SJSA1 (cell line): ENCODE data around the gene NMRK2. TPM values are rescaled to one million over a fixed set of nuclear protein-coding genes. Genes with fewer than 3 reads are reported as not detected.
"Not testable (repeated sequence)": the region's sequence is repeated elsewhere in the genome, so short reads cannot be mapped to it uniquely, and the experiment has no call there.

ENCODE experiments used
- DNase-seq, 2 experiments: peaks; one replicate each; pipeline ENCODE4 v3.0.0-alpha.2; 2015 to 2020; ENCODE audit warnings: low spot score in 2 of 2, low read depth in 1 of 2
- H3K27ac ChIP-seq: fragments of 250-450 bp; sonication (Bioruptor Pico); 2 replicates; pipeline ENCODE4 v1.5.1; 2020; ENCODE audit warnings: mild to moderate bottlenecking, moderate library complexity
- H3K27me3 ChIP-seq: fragments of 250-450 bp; sonication (Bioruptor Pico); replicated peaks from 2 replicates; pipeline ENCODE4 v1.5.1; 2020; ENCODE audit warnings: mild to moderate bottlenecking, moderate library complexity
- H3K36me3 ChIP-seq: fragments of 250-450 bp; sonication (Bioruptor Pico); 2 replicates; pipeline ENCODE4 v1.5.1; 2020; ENCODE audit warnings: mild to moderate bottlenecking
- H3K4me1 ChIP-seq: fragments of 250-450 bp; sonication (Bioruptor Pico); replicated peaks from 2 replicates; pipeline ENCODE4 v1.6.1; 2021; ENCODE audit warnings: mild to moderate bottlenecking
- H3K4me3 ChIP-seq: fragments of 250-450 bp; sonication (Bioruptor Pico); 2 replicates; pipeline ENCODE4 v1.5.1; 2020; ENCODE audit warnings: mild to moderate bottlenecking
- H3K9me3 ChIP-seq: fragments of 250-450 bp; sonication (Bioruptor Pico); replicated peaks from 2 replicates; pipeline ENCODE4 v1.5.1; 2020; ENCODE audit warnings: mild to moderate bottlenecking
- total RNA-seq: library from RNA; depleted of rRNA; stranded (reverse); fragments of >200 nt; shearing (Covaris generic); gene quantifications from 2 replicates; pipeline ENCODE4 v1.2.3, GENCODE V29; 2014; rRNA removed

NMRK2 gene, protein sequence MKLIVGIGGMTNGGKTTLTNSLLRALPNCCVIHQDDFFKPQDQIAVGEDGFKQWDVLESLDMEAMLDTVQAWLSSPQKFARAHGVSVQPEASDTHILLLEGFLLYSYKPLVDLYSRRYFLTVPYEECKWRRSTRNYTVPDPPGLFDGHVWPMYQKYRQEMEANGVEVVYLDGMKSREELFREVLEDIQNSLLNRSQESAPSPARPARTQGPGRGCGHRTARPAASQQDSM
- not detected in 2 replicates for total RNA-seq

DNA sequence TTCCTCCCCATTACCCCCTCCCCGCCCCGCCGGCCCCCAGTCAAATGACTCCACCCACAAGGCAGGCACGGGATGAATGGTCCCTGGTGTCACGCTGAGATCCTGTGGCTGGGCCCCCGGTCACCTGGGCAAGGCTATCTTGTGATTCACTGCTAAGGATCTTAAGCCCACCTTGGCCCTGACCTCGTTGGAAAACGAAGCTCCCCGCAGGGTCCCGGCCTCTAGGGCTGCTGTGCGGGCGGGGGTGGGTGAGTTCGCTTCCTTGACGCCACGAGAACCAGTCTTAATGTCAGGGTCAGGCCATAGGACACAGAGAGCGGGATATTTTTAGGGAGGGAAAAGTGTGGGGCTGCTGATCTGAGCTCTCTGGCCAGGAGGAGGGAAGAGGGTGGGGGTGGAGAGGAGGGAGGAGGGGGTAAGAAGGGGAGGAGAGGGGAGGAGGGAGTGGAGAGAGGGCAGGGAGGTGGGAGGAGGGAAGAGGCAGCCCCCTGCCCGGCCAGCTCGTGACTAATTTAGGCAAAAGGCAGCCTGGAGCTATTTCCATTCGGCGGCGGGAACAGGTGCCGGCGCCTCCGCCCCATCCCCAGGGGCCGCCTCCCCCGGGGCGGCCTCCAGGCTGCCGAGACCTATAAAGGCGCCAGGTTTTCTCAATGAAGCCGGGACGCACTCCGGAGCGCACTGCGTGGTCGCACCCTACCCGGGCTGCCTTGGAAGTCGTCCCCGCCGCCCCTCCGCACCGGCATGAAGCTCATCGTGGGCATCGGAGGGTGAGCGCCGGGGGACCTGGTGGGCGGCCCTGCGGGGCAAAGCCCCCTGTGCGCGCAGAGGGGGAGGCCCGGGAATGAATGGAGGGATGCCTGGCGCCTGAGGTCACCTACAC is at the start of gene NMRK2:
TSS of gene NMRK2 (plus strand) at position 139 of the 880 bp plus-strand sequence. CDS start at position 742, 603 bp downstream.
- Histone ChIP-seq H3K27ac (no peak within 1 kb of the TSS), H3K9me3 (no peaks in the 10 kb centered on the region), H3K36me3 (no peaks in the 10 kb centered on the region), H3K27me3 (peaks cover 30% of the 10 kb centered on the region), H3K4me3 (no peak within 1 kb of the TSS), H3K4me1 (no peaks in the 10 kb centered on the region)
- no peak for DNase-seq

DNA sequence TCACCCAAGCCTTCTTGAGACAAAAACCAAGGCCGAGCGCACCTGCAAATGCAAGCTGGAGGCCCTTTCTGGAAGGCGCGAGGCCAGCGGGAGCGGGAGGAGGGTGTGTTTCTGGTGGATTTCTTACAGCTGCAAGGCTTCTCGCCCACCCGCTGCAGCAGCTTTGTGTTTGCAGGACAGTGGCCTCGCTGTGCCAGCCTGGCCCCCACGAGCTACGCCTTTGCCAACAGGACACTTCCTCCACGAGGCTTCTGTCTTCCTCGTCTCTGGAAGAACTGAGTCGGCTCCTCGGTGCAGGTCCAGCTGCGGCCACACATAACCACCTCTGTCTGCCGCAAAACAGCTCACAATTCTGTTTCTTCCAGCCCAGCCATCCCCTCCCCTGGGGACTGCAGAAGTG is 42.3 kb upstream of the NMRK2 start:
- no peak for DNase-seq
- H3K27me3 ChIP-seq = no peaks in the 10 kb centered on the region; the same call in 1 of the 2 replicates
- H3K9me3 ChIP-seq = no peaks in the 10 kb centered on the region
- H3K4me3 ChIP-seq = no peak overlapping the region
- H3K36me3 ChIP-seq = no peaks in the 10 kb centered on the region
- 0 out of 2 replicates have a peak, but pooled peaks cover 5% of the 10 kb centered on the region for H3K4me1 ChIP-seq
- no peak overlapping the region for H3K27ac ChIP-seq

DNA sequence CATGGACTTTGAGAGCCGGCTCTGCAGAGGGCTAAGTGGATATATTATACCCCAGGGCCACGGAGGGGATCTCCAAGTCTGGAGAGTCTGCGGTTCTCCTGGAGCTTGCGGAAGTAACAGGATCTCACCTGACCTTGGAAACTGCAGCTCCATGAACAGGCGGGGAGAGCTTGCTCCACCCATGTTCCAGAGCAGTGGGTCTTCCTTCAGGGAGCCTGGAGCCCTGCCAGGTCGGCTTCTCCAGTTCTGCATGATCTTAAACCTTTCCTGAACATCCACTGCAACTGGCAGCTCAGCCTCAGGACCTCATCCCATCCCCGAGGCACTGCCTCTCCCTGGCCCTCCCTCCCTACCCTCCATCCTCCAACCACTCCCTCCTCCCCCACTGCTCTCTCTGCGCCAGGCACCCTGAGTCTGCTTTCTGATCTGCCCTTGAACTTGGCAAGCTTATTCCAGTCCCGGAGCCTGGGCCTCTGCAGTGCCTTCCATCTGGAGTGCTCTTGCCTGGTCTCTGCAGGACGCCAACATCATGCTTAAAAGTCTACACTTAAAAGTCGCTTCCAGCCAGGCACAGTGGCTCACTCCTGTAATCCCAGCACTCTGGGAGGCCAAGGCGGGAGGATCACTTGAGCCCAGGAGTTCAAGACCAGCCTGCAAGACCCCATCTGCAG is 39.2 kb upstream of the NMRK2 start:
- no peak for DNase-seq
- H3K27ac ChIP-seq = no peak overlapping the region
- H3K27me3 ChIP-seq = peaks cover 2% of the 10 kb centered on the region; the same call in 1 of the 2 replicates
- no peak overlapping the region for H3K4me3 ChIP-seq
- no peaks in the 10 kb centered on the region for H3K4me1 ChIP-seq
- peaks cover 3% of the 10 kb centered on the region; the same call in 1 of the 2 replicates for H3K9me3 ChIP-seq
- no peaks in the 10 kb centered on the region for H3K36me3 ChIP-seq

DNA sequence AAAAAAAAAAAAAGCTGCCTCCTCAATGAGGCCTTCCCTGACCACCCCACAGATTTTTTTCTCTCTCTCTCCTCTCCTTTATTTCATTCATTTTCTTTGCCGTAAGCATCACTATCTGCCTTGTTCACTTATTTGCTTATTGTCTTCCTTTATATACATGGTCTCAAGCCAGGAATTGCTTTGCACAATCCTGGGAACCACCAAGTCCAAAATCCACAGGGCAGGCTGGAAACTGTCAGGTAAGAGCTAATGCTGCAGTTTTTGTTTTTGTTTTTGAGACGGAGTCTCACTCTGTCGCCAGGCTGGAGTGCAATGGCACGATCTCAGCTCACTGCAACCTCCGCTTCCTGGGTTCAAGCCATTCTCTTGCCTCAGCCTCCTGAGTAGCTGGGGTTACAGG is 37.9 kb upstream of the NMRK2 start:
- H3K9me3 ChIP-seq, H3K27me3 ChIP-seq, H3K4me3 ChIP-seq, H3K4me1 ChIP-seq, H3K36me3 ChIP-seq, H3K27ac ChIP-seq, DNase-seq: not testable (repeated sequence)

DNA sequence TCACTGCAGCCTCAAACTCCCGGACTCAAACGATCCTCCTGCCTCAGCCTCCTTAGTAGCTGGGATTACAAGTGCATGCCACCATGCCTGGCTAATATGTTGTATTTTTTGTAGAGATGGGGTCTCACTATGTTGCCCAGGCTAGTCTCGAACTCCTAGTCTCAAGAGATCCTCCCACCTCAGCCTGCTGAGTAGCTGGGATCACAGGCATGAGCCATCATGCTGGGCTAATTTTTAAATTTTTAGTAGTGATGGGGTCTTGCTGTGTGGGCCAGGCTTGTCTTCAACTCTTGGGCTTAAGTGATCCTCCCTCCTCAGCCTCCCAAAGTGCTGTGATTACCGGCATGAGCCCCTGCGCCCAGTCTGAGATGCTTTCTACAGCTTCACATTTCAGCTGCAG is 37.1 kb upstream of the NMRK2 start:
- Histone ChIP-seq H3K9me3 (peaks cover 5% of the 10 kb centered on the region; the same call in 1 of the 2 replicates), H3K27me3 (peaks cover 2% of the 10 kb centered on the region; the same call in 1 of the 2 replicates), H3K4me3 (no peak overlapping the region), H3K4me1 (no peaks in the 10 kb centered on the region), H3K36me3 (no peaks in the 10 kb centered on the region), H3K27ac (no peak overlapping the region)
- no peak for DNase-seq

DNA sequence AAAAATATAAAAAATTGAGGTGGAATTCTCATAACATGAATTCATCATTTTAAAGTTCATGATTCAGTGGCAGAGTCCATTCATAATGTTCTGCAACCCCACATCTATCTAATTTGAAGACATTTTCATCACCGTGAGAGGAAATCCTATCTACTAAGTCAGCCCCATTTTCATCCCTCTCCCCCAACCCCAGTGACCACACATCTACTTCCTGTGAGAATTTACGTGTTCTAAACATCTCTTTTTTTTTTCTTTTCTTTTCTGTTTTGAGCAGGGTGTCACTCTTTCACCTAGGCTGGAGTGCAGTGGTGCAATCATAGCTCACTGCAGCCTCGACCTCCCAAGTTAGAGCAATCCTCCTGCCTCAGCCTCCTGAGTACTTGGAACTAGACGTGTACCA is 34.9 kb upstream of the NMRK2 start:
- no peaks in the 10 kb centered on the region for H3K36me3 ChIP-seq
- H3K4me3 ChIP-seq = no peak overlapping the region
- H3K27ac ChIP-seq = no peak overlapping the region
- H3K9me3 ChIP-seq = peaks cover 5% of the 10 kb centered on the region; the same call in 1 of the 2 replicates
- no peaks in the 10 kb centered on the region for H3K4me1 ChIP-seq
- peaks cover 9% of the 10 kb centered on the region; the same call in 1 of the 2 replicates for H3K27me3 ChIP-seq
- no peak for DNase-seq

DNA sequence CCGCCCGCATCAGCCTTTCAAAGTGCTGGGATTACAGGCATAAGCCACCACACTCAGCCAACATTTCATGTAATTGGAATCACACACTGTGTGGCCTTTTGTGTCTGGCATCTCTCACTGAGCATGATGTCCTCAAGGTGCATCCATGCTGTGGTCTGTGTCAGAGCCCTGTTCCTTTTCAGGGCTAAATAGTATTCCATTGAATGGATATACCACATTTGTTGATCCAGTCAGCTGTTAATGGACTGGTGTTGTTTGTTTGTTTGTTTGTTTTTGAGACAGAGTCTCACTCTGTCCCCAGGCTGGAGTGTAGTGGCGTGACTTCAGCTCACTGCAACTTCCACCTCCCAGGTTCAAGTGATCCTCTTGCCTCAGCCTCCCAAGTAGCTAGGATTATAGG is 34.4 kb upstream of the NMRK2 start:
- Histone ChIP-seq H3K27me3 (peaks cover 9% of the 10 kb centered on the region; the same call in 1 of the 2 replicates), H3K36me3 (no peaks in the 10 kb centered on the region), H3K27ac (no peak overlapping the region), H3K9me3 (peaks cover 5% of the 10 kb centered on the region; the same call in 1 of the 2 replicates), H3K4me3 (no peak overlapping the region), H3K4me1 (no peaks in the 10 kb centered on the region)
- no peak for DNase-seq

DNA sequence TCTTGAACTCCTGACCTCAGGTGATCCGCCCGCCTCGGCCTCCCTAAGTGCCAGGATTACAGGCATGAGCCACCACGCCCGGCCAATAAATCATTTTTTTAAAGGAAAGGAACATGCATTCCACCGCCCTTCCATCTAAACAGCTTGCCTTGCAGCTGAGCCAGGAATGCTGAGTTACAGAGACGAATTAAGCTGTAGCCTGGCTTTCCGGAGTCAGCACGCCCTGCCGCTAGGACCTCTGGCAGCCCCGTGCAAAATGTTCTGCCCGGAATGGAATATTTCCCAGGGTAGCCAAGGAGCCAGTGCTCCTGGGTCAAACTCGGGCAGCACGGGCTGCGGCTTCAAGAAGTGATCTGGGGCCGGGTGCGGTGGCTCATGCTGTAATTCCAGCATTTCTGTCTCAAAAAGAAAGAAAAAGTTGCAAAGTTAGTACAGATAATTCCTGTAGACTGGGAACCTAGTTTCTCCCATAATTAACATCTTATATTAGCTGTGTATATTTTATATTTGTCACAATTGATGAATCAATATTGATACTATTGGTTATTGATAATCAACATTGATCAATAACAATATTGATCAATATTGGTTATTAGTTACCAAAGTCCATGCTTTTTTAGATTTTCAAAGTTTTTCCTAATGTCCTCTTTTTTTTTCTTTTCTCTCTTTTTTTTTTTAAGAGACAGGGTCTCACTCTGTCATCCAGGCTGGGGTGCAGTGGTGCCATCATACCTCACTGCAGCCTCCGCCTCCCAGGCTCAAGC is 33.2 kb upstream of the NMRK2 start:
- H3K27ac ChIP-seq = no peak overlapping the region
- H3K9me3 ChIP-seq = peaks cover 5% of the 10 kb centered on the region; the same call in 1 of the 2 replicates
- DNase-seq = no peak

DNA sequence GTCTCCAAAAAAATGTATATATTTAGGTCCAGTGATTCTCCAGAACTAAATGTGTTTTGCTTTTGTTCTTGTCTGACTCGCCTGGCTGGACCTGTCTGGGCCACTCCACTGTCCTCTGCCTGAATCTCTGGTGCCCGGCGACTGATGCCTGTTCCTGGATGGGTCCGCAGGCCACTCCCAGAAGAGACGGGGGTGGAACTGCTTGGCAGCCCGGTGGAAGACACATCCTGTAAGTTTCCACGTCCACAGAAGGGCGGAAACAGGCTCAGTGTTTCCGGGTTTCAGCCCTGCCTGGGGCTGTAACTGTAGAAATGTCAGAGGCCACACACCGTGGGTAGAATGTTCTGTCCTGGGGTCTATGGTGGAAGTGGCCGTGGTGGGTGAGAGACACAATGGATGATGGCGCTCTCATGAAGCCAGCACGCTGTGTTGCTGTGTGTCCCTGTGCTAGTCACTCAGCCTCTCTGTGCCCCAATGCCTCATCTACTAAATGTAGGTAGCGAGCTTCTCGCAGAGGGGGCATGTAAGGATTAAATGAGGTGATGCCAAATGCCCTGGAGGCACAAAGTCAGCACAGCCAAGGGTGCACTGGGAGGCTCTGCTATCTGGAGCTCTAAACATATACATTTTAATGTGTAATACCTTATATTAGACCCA is 30.4 kb upstream of the NMRK2 start:
- peaks cover 5% of the 10 kb centered on the region; the same call in 1 of the 2 replicates for H3K9me3 ChIP-seq
- H3K27me3 ChIP-seq = peaks cover 6% of the 10 kb centered on the region
- H3K27ac ChIP-seq = no peak overlapping the region
- no peaks in the 10 kb centered on the region for H3K36me3 ChIP-seq
- H3K4me1 ChIP-seq = no peaks in the 10 kb centered on the region
- DNase-seq = no peak
- H3K4me3 ChIP-seq = no peak overlapping the region

More for the DNA sequence above, 33.2 kb upstream of the NMRK2 start:
- H3K4me1 ChIP-seq = no peaks in the 10 kb centered on the region
- no peak overlapping the region for H3K4me3 ChIP-seq
- peaks cover 9% of the 10 kb centered on the region for H3K27me3 ChIP-seq
- H3K36me3 ChIP-seq = no peaks in the 10 kb centered on the region

DNA sequence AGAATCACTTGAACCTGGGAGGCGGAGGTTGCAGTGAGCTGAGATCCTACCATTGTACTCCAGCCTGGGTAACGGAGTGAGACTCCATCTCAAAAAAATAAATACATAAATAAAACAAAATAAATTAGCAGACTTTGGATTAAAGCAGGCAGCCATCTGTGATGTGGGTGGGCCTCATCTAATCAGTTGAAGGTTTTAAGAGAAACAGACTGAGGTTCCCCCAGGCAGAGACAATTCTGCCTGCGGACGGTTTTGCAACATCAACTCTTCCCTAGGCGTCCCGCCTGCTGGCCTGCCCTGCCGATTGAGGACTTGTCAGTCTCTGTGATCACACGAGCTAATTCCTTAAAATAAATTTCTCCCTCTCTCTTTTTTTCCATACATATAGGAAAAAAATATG is 28.6 kb upstream of the NMRK2 start:
- no peaks in the 10 kb centered on the region for H3K9me3 ChIP-seq
- no peak overlapping the region for H3K4me3 ChIP-seq
- peaks cover 6% of the 10 kb centered on the region for H3K27me3 ChIP-seq
- DNase-seq = no peak
- no peaks in the 10 kb centered on the region for H3K36me3 ChIP-seq
- H3K27ac ChIP-seq = no peak overlapping the region
- no peaks in the 10 kb centered on the region for H3K4me1 ChIP-seq

DNA sequence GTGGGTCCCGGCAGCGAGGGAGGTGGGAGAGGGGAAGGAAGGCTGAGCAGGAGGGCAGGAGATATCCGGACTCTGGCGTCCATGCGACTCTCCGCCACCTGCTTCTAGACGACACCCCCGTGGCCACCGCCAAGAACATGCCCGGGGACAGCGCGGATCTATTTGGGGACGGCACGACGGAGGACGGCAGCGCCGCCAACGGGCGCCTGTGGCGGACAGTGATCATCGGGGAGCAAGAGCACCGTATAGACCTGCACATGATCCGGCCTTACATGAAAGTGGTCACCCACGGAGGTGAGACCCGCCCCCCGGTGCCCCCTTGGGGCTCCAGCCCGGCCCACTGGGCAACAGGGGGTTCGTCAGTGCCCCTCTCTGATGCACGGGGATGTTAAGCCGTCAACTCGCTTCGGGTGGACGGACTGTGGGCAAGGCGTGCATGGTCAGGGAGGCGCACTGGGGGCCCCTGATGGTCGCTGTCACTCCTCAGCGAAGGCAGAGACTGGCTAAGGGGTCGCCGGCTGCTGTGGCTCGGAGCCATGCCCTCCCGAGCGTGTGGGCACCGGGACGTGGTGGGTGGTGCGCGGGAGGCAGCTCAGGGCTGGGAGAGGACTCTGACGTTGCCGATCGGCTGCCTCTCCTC is 25.1 kb upstream of the NMRK2 start:
- Histone ChIP-seq H3K4me3 (no peak overlapping the region), H3K27me3 (no peaks in the 10 kb centered on the region; the same call in 1 of the 2 replicates), H3K36me3 (no peaks in the 10 kb centered on the region), H3K27ac (no peak overlapping the region), H3K9me3 (0 out of 2 replicates have a peak, but pooled peaks cover 8% of the 10 kb centered on the region), H3K4me1 (no peaks in the 10 kb centered on the region)
- no peak for DNase-seq

DNA sequence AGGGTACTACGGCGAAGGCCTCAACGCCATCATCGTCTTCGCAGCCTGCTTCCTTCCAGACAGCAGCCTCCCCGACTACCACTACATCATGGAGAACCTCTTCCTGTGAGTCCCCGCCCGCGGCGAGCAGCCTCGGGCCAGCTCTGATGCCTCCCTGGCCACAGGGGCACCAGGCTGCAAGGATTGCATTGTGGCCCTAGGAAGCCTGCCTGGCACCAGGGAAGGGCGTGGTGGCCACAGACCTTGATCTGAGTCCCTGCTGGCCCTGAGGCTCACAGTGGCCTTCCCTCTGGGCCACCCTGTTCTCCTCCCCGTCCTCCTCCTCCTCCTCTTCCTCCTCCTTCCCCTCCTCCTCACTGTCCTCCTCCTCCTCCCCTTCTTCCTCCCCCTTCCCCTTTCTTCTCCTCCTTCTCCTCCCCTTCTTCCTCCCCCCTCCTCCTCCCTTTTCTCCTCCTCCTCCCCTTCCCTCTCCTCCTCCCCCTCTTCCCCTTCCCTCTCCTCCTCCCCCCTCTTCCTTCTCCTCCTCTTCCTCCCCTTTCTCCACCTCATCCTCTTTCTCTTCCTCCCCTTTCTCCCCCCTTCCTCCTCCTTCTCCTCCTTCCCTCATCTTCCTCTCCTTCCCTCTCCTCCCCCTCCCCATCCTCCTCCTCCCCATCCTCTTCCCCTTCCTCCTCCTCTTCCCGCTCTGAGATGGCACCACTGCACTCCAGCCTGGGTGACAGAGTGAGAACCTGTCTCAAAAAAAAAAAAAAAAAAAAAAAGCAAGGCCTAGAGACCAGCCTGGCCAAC is 24.4 kb upstream of the NMRK2 start:
- H3K36me3 ChIP-seq = no peaks in the 10 kb centered on the region
- H3K4me3 ChIP-seq = no peak overlapping the region
- DNase-seq = no peak
- H3K27me3 ChIP-seq = no peaks in the 10 kb centered on the region; the same call in 1 of the 2 replicates
- no peaks in the 10 kb centered on the region for H3K4me1 ChIP-seq
- 0 out of 2 replicates have a peak, but pooled peaks cover 8% of the 10 kb centered on the region for H3K9me3 ChIP-seq
- no peak overlapping the region for H3K27ac ChIP-seq
